Upper lobe of left lung (tissue), 6 donors: ENCODE data around the gene PRPF40B. TPM values are rescaled to one million over a fixed set of nuclear protein-coding genes. Genes with fewer than 3 reads are reported as not detected.

Experiments used
- ATAC-seq, 2 donors: fragments of 200-7000 bp; cut with Tn5 transposase; one replicate each; pipeline ENCODE4 v1.9.1; 2022; ENCODE audit warnings: mild to moderate bottlenecking in 2 of 2, moderate library complexity in 2 of 2; ENCODE audit not compliant: low FRiP score in 2 of 2
- DNase-seq, 2 donors: peaks; one replicate each; pipeline ENCODE4 v3.0.0-alpha.2; 2019 to 2020
- H3K27ac ChIP-seq, 4 donors: fragments of 200-600 bp; sonication (generic); one replicate each; pipeline ENCODE4 v1.5.1; 2016 to 2019
- H3K27me3 ChIP-seq, 4 donors: fragments of 200-600 bp; sonication (generic); one replicate each; pipeline ENCODE4 v1.5.1; 2017 to 2019
- H3K36me3 ChIP-seq, 4 donors: fragments of 200-600 bp; sonication (generic); one replicate each; pipeline ENCODE4 v1.5.1; 2016 to 2019
- H3K4me1 ChIP-seq, 4 donors: fragments of 200-600 bp; sonication (generic); one replicate each; pipeline ENCODE4 v1.5.1; 2018 to 2019
- H3K4me3 ChIP-seq, 4 donors: fragments of 200-600 bp; sonication (generic); one replicate each; pipeline ENCODE4 v1.5.1; 2017 to 2019; ENCODE audit warnings: mild to moderate bottlenecking in 2 of 4, moderate library complexity in 1 of 4
- H3K9me3 ChIP-seq, 4 donors: fragments of 200-600 bp; sonication (generic); one replicate each; pipeline ENCODE4 v1.5.1; 2018 to 2019
- CTCF ChIP-seq, 6 experiments: fragments of 450-650 bp in 4 of 6; fragments of 200-600 bp in 2 of 6; sonication (generic) in 2 of 6; IDR thresholded peaks; one replicate each; pipeline ENCODE4 v1.5.1; 2016 to 2019; ENCODE audit warnings: antibody characterized with exemption in 6 of 6
- EP300 ChIP-seq, 4 donors: sonication (generic); formaldehyde crosslinking; IDR thresholded peaks; one replicate each; pipeline ENCODE4 v1.5.1; 2017; ENCODE audit warnings: antibody characterized with exemption in 4 of 4, control low read depth in 2 of 4
- POLR2A ChIP-seq, 4 donors: fragments of 450-650 bp; IDR thresholded peaks; one replicate each; pipeline ENCODE4 v1.5.1; 2016 to 2017; ENCODE audit warnings: antibody characterized with exemption in 4 of 4, mild to moderate bottlenecking in 2 of 4
- POLR2AphosphoS5 ChIP-seq, 2 donors: sonication (generic); formaldehyde crosslinking; IDR thresholded peaks; one replicate each; pipeline ENCODE4 v1.5.1; 2017; ENCODE audit warnings: antibody characterized with exemption in 2 of 2
- WGBS, 2 donors: methylation state at CpG; one replicate each; pipeline ENCODE4 v1.1.5; 2017 to 2018; 5-methylcytosine and 5-hydroxymethylcytosine counted together
- total RNA-seq, 6 donors: library from RNA; depleted of rRNA in 4 of 6; stranded (reverse); fragments of >200 nt in 4 of 6; gene quantifications; one replicate each; pipeline versions ENCODE4 v1.1.0 to v1.2.1, GENCODE V29; 2016 to 2021
- donor health status: DM: no; HTN: no; CAD: no; lungs with moderate emphysema.
- donor health status: DM: no; HTN: yes; CAD: no; lungs with severe emphysema.

PRPF40B gene
- total RNA-seq, 6 donors from 2014 or later, result 10.8 to 63.9 (median 16.9) TPM

- Histone ChIP-seq H3K27me3 (no peaks in the 10 kb centered on the region), H3K36me3 (peaks cover 0 to 77% (median 35%) of the 10 kb centered on the region in 4 donors), H3K4me1 (peaks cover 13 to 20% (median 17%) of the 10 kb centered on the region in 4 donors), H3K9me3 (no peaks in the 10 kb centered on the region), H3K4me3 (no peak overlapping the region), H3K27ac (peak overlapping the region; percentile 21 to 77 (median 59))
- 67 to 87% methylated on average over 3 to 5 of the region's 5 CpGs for WGBS, 2 donors
- no peak for DNase-seq
- ATAC-seq, result no peak
- TF ChIP-seq CTCF (IDR thresholded peaks at IDR 0.05) (no peak), POLR2AphosphoS5 (IDR thresholded peaks at IDR 0.05) (no peak), EP300 (IDR thresholded peaks at IDR 0.05) (no peak), POLR2A (IDR thresholded peaks at IDR 0.05) (no peak)
Observed at GRCh38 chr12:49654715-49655114, 31.4 kb downstream of the PRPF40B start.

GRCh38 chr12:49655595-49656236, 32.4 kb downstream of the PRPF40B start:
- H3K4me3 ChIP-seq, result no peak overlapping the region
- 79 to 88% methylated on average over 2 of the region's 2 CpGs for WGBS, 2 donors
- no peak for TF ChIP-seq CTCF (IDR thresholded peaks at IDR 0.05)
- TF ChIP-seq EP300 (IDR thresholded peaks at IDR 0.05), result no peak
- TF ChIP-seq POLR2AphosphoS5 (IDR thresholded peaks at IDR 0.05), result no peak
- H3K27me3 ChIP-seq, result no peaks in the 10 kb centered on the region
- no peak for ATAC-seq
- H3K36me3 ChIP-seq, result peaks cover 0 to 67% (median 28%) of the 10 kb centered on the region in 4 donors
- no peak for DNase-seq
- no peaks in the 10 kb centered on the region for H3K9me3 ChIP-seq
- peak overlapping the region; percentile 31 to 77 (median 59) for H3K27ac ChIP-seq
- peaks cover 19 to 26% (median 23%) of the 10 kb centered on the region in 4 donors for H3K4me1 ChIP-seq

DNA sequence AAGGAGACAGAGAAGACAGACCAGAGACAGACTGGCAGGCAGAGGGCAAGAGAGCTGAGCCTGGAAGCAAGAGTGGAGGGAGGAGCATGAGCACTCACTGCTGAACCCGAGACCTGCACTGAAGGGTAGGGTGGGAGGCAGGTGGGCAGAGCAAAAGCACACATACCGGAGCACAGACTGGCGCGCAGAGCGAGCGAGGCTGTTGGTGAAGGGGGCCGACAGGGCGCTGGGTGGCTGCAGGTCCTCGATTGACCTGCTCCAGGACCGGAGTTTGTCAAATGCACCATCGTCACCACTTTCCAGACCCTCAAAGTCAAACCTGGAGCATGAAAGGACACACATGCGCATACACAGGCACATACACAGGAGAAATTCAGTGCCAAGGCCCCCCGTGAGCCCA, 34.9 kb downstream of the PRPF40B start:
- TF ChIP-seq CTCF (IDR thresholded peaks at IDR 0.05) (no peak), EP300 (IDR thresholded peaks at IDR 0.05) (no peak), POLR2AphosphoS5 (IDR thresholded peaks at IDR 0.05) (no peak), POLR2A (IDR thresholded peaks at IDR 0.05) (no peak)
- Histone ChIP-seq H3K27ac (peak overlapping the region in 2 of 4 donors; percentile 8 to 73), H3K36me3 (peaks cover 0 to 42% (median 10%) of the 10 kb centered on the region in 4 donors), H3K4me1 (peaks cover 45 to 50% (median 48%) of the 10 kb centered on the region in 4 donors), H3K9me3 (no peaks in the 10 kb centered on the region), H3K27me3 (no peaks in the 10 kb centered on the region), H3K4me3 (no peak overlapping the region)
- 96 to 97% methylated on average over 12 to 13 of the region's 13 CpGs for WGBS, 2 donors
- ATAC-seq (no peak), DNase-seq (peak in 1 of 2 donors; percentile 66)

- ATAC-seq (no peak), DNase-seq (no peak)
- Histone ChIP-seq H3K36me3 (peaks cover 0 to 27% (median 7%) of the 10 kb centered on the region in 4 donors), H3K4me1 (peaks cover 51 to 64% (median 58%) of the 10 kb centered on the region in 4 donors), H3K27ac (peak overlapping the region in 1 of 4 donors; percentile 82), H3K4me3 (no peak overlapping the region), H3K9me3 (no peaks in the 10 kb centered on the region), H3K27me3 (no peaks in the 10 kb centered on the region)
- TF ChIP-seq POLR2AphosphoS5 (IDR thresholded peaks at IDR 0.05) (no peak), EP300 (IDR thresholded peaks at IDR 0.05) (peak in 2 of 4 donors; percentile 27 to 49), CTCF (IDR thresholded peaks at IDR 0.05) (no peak), POLR2A (IDR thresholded peaks at IDR 0.05) (no peak)
- WGBS, 2 donors, result 32 to 33% methylated on average over 1 of the region's 1 CpG
Observed at GRCh38 chr12:49659753-49660152, 36.4 kb downstream of the PRPF40B start.

- H3K27me3 ChIP-seq, result no peaks in the 10 kb centered on the region
- peak overlapping the region; percentile 82 to 92 (median 83) for H3K27ac ChIP-seq
- 79% methylated on average over 3 of the region's 3 CpGs for WGBS, 2 donors
- peaks cover 0 to 22% (median 6%) of the 10 kb centered on the region in 4 donors for H3K36me3 ChIP-seq
- no peak for ATAC-seq
- TF ChIP-seq CTCF (IDR thresholded peaks at IDR 0.05) (no peak), POLR2A (IDR thresholded peaks at IDR 0.05) (no peak), POLR2AphosphoS5 (IDR thresholded peaks at IDR 0.05) (no peak), EP300 (IDR thresholded peaks at IDR 0.05) (no peak)
- peaks cover 54 to 60% (median 57%) of the 10 kb centered on the region in 4 donors for H3K4me1 ChIP-seq
- no peaks in the 10 kb centered on the region for H3K9me3 ChIP-seq
- no peak overlapping the region for H3K4me3 ChIP-seq
- no peak for DNase-seq
Observed at GRCh38 chr12:49661191-49661590, 37.8 kb downstream of the PRPF40B start.
